Measurements from ENCODE around the gene NKAIN2.

Gene NKAIN2

GRCh38 chr6:124073820-124074587 lies 270.3 kb downstream of the NKAIN2 start:
- Histone ChIP-seq H3K9me3 (ENCODE audit: low read length) (no peaks in the 10 kb centered on the region), H2AFZ (ENCODE audit: low read depth, low read length) (no peak overlapping the region), H3K4me3 (ENCODE audit: low read length) (no peak overlapping the region), H3K4me1 (ENCODE audit: insufficient read depth, low read length) (no peaks in the 10 kb centered on the region), H3K27me3 (ENCODE audit: insufficient read depth, low read length) (no peaks in the 10 kb centered on the region), H3K36me3 (ENCODE audit: insufficient read depth, low read length) (no peaks in the 10 kb centered on the region)

GRCh38 chr6:124074606-124075005 lies 270.9 kb downstream of the NKAIN2 start:
- no peaks in the 10 kb centered on the region for H3K36me3 ChIP-seq (ENCODE audit: insufficient read depth, low read length)
- no peaks in the 10 kb centered on the region for H3K27me3 ChIP-seq (ENCODE audit: insufficient read depth, low read length)
- no peaks in the 10 kb centered on the region for H3K4me1 ChIP-seq (ENCODE audit: insufficient read depth, low read length)
- no peaks in the 10 kb centered on the region for H3K9me3 ChIP-seq (ENCODE audit: low read length)
- H2AFZ ChIP-seq (ENCODE audit: low read depth, low read length), result no peak overlapping the region
- no peak overlapping the region for H3K4me3 ChIP-seq (ENCODE audit: low read length)

- Histone ChIP-seq H3K27me3 (ENCODE audit: insufficient read depth, low read length) (no peaks in the 10 kb centered on the region), H3K36me3 (ENCODE audit: insufficient read depth, low read length) (no peaks in the 10 kb centered on the region), H2AFZ (ENCODE audit: low read depth, low read length) (no peak overlapping the region), H3K4me1 (ENCODE audit: insufficient read depth, low read length) (no peaks in the 10 kb centered on the region), H3K4me3 (ENCODE audit: low read length) (no peak overlapping the region), H3K9me3 (ENCODE audit: low read length) (no peaks in the 10 kb centered on the region)
Measured at GRCh38 chr6:124076336-124077048, 272.8 kb downstream of the NKAIN2 start.

GRCh38 chr6:124078169-124078568 lies 274.5 kb downstream of the NKAIN2 start:
- H3K36me3 ChIP-seq (ENCODE audit: insufficient read depth, low read length), result no peaks in the 10 kb centered on the region
- no peaks in the 10 kb centered on the region for H3K9me3 ChIP-seq (ENCODE audit: low read length)
- H2AFZ ChIP-seq (ENCODE audit: low read depth, low read length), result no peak overlapping the region
- no peaks in the 10 kb centered on the region for H3K27me3 ChIP-seq (ENCODE audit: insufficient read depth, low read length)
- H3K4me1 ChIP-seq (ENCODE audit: insufficient read depth, low read length), result no peaks in the 10 kb centered on the region
- H3K4me3 ChIP-seq (ENCODE audit: low read length), result no peak overlapping the region

- no peaks in the 10 kb centered on the region for H3K9me3 ChIP-seq (ENCODE audit: low read length)
- no peaks in the 10 kb centered on the region for H3K4me1 ChIP-seq (ENCODE audit: insufficient read depth, low read length)
- H3K27me3 ChIP-seq (ENCODE audit: insufficient read depth, low read length), result no peaks in the 10 kb centered on the region
- no peak overlapping the region for H2AFZ ChIP-seq (ENCODE audit: low read depth, low read length)
- H3K4me3 ChIP-seq (ENCODE audit: low read length), result no peak overlapping the region
- no peaks in the 10 kb centered on the region for H3K36me3 ChIP-seq (ENCODE audit: insufficient read depth, low read length)
Measured at GRCh38 chr6:124080483-124080882, 276.8 kb downstream of the NKAIN2 start.

- no peaks in the 10 kb centered on the region for H3K36me3 ChIP-seq (ENCODE audit: insufficient read depth, low read length)
- no peaks in the 10 kb centered on the region for H3K4me1 ChIP-seq (ENCODE audit: insufficient read depth, low read length)
- H3K27me3 ChIP-seq (ENCODE audit: insufficient read depth, low read length), result no peaks in the 10 kb centered on the region
- no peak overlapping the region for H3K4me3 ChIP-seq (ENCODE audit: low read length)
- no peak overlapping the region for H2AFZ ChIP-seq (ENCODE audit: low read depth, low read length)
- H3K9me3 ChIP-seq (ENCODE audit: low read length), result no peaks in the 10 kb centered on the region
Measured at GRCh38 chr6:124090491-124090890, 286.8 kb downstream of the NKAIN2 start.

- Histone ChIP-seq H3K9me3 (ENCODE audit: low read length) (no peaks in the 10 kb centered on the region), H2AFZ (ENCODE audit: low read depth, low read length) (no peak overlapping the region), H3K4me1 (ENCODE audit: insufficient read depth, low read length) (peaks cover 11% of the 10 kb centered on the region), H3K27me3 (ENCODE audit: insufficient read depth, low read length) (no peaks in the 10 kb centered on the region), H3K36me3 (ENCODE audit: insufficient read depth, low read length) (no peaks in the 10 kb centered on the region), H3K4me3 (ENCODE audit: low read length) (no peak overlapping the region)
Measured at GRCh38 chr6:124099520-124099919, 295.9 kb downstream of the NKAIN2 start.

- Histone ChIP-seq H3K36me3 (ENCODE audit: insufficient read depth, low read length) (no peaks in the 10 kb centered on the region), H3K27me3 (ENCODE audit: insufficient read depth, low read length) (no peaks in the 10 kb centered on the region), H2AFZ (ENCODE audit: low read depth, low read length) (no peak overlapping the region), H3K4me1 (ENCODE audit: insufficient read depth, low read length) (no peaks in the 10 kb centered on the region), H3K9me3 (ENCODE audit: low read length) (no peaks in the 10 kb centered on the region), H3K4me3 (ENCODE audit: low read length) (no peak overlapping the region)
Measured at GRCh38 chr6:124110514-124110913, 306.8 kb downstream of the NKAIN2 start.

GRCh38 chr6:124119596-124119995 lies 315.9 kb downstream of the NKAIN2 start:
- H3K27me3 ChIP-seq (ENCODE audit: insufficient read depth, low read length), result no peaks in the 10 kb centered on the region
- H2AFZ ChIP-seq (ENCODE audit: low read depth, low read length), result no peak overlapping the region
- H3K4me1 ChIP-seq (ENCODE audit: insufficient read depth, low read length), result no peaks in the 10 kb centered on the region
- H3K36me3 ChIP-seq (ENCODE audit: insufficient read depth, low read length), result no peaks in the 10 kb centered on the region
- no peaks in the 10 kb centered on the region for H3K9me3 ChIP-seq (ENCODE audit: low read length)
- no peak overlapping the region for H3K4me3 ChIP-seq (ENCODE audit: low read length)

- Histone ChIP-seq H2AFZ (ENCODE audit: low read depth, low read length) (no peak overlapping the region), H3K36me3 (ENCODE audit: insufficient read depth, low read length) (no peaks in the 10 kb centered on the region), H3K27me3 (ENCODE audit: insufficient read depth, low read length) (no peaks in the 10 kb centered on the region), H3K4me3 (ENCODE audit: low read length) (no peak overlapping the region), H3K9me3 (ENCODE audit: low read length) (no peaks in the 10 kb centered on the region), H3K4me1 (ENCODE audit: insufficient read depth, low read length) (no peaks in the 10 kb centered on the region)
Measured at GRCh38 chr6:124123617-124124209, 320.0 kb downstream of the NKAIN2 start.

- H3K36me3 ChIP-seq (ENCODE audit: insufficient read depth, low read length), result no peaks in the 10 kb centered on the region
- no peaks in the 10 kb centered on the region for H3K9me3 ChIP-seq (ENCODE audit: low read length)
- H2AFZ ChIP-seq (ENCODE audit: low read depth, low read length), result no peak overlapping the region
- no peaks in the 10 kb centered on the region for H3K4me1 ChIP-seq (ENCODE audit: insufficient read depth, low read length)
- H3K4me3 ChIP-seq (ENCODE audit: low read length), result no peak overlapping the region
- no peaks in the 10 kb centered on the region for H3K27me3 ChIP-seq (ENCODE audit: insufficient read depth, low read length)
Measured at GRCh38 chr6:124131259-124131658, 327.6 kb downstream of the NKAIN2 start.

- H2AFZ ChIP-seq (ENCODE audit: low read depth, low read length), result no peak overlapping the region
- no peaks in the 10 kb centered on the region for H3K27me3 ChIP-seq (ENCODE audit: insufficient read depth, low read length)
- no peak overlapping the region for H3K4me3 ChIP-seq (ENCODE audit: low read length)
- no peaks in the 10 kb centered on the region for H3K36me3 ChIP-seq (ENCODE audit: insufficient read depth, low read length)
- H3K4me1 ChIP-seq (ENCODE audit: insufficient read depth, low read length), result no peaks in the 10 kb centered on the region
- no peaks in the 10 kb centered on the region for H3K9me3 ChIP-seq (ENCODE audit: low read length)
Measured at GRCh38 chr6:124131779-124132178, 328.1 kb downstream of the NKAIN2 start.

GRCh38 chr6:124132256-124132655 lies 328.6 kb downstream of the NKAIN2 start:
- Histone ChIP-seq H3K4me3 (ENCODE audit: low read length) (no peak overlapping the region), H3K9me3 (ENCODE audit: low read length) (no peaks in the 10 kb centered on the region)

More at GRCh38 chr6:124132256-124132655, 328.6 kb downstream of the NKAIN2 start:
- Histone ChIP-seq H3K27me3 (ENCODE audit: insufficient read depth, low read length) (no peaks in the 10 kb centered on the region), H3K36me3 (ENCODE audit: insufficient read depth, low read length) (no peaks in the 10 kb centered on the region), H3K4me1 (ENCODE audit: insufficient read depth, low read length) (no peaks in the 10 kb centered on the region), H2AFZ (ENCODE audit: low read depth, low read length) (no peak overlapping the region)
